HG02642 (cell line): Measurements from ENCODE around the gene KLHL26.

Source experiments
- ATAC-seq: cut with Tn5 transposase; IDR thresholded peaks from one replicate; pipeline ENCODE4 v1.9.1; 2021; ENCODE audit warnings: mild to moderate bottlenecking; ENCODE audit not compliant: unreplicated experiment, poor library complexity

The KLHL26 gene

DNA sequence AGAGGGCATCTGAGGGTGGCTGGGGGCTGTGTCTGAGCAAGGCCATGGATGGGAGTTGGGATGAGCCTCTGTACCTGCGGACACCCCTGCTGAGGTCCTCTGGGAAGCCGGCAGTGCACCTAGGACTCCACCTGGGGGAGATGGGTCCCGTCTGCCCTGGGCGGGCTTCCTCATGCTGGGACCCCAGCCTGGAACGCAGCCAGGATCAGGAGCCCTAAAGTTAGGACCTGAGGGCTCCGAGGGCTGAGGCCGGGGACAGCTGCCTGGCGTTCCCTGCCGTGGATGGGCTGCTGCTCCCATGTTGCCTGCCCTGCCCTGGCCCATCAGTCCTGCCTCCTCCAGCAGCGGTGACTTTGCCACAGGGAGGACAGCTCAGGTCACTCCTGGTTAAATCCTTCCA, 72.7 kb downstream of the KLHL26 start:
- ATAC-seq = no peak

DNA sequence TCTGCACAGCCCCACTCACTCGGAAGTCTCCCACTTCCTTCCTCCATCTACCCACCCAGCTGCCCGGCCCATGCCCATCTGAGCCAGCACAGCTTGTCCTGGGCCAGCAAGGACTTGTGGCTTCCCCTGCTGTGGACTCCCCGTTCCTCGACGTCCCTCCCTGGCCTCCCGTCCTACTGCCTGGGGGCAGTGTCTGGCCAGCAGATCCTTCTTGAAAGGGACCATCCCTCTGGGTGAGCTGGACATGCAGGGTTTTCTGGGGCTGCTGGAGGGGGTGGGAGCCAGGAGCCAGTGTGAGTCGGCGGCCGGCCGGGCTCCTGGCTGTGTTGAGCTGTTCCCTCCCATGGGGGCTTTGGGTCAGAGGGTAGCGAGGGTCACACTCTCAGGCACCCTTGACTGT, 73.4 kb downstream of the KLHL26 start:
- no peak for ATAC-seq

DNA sequence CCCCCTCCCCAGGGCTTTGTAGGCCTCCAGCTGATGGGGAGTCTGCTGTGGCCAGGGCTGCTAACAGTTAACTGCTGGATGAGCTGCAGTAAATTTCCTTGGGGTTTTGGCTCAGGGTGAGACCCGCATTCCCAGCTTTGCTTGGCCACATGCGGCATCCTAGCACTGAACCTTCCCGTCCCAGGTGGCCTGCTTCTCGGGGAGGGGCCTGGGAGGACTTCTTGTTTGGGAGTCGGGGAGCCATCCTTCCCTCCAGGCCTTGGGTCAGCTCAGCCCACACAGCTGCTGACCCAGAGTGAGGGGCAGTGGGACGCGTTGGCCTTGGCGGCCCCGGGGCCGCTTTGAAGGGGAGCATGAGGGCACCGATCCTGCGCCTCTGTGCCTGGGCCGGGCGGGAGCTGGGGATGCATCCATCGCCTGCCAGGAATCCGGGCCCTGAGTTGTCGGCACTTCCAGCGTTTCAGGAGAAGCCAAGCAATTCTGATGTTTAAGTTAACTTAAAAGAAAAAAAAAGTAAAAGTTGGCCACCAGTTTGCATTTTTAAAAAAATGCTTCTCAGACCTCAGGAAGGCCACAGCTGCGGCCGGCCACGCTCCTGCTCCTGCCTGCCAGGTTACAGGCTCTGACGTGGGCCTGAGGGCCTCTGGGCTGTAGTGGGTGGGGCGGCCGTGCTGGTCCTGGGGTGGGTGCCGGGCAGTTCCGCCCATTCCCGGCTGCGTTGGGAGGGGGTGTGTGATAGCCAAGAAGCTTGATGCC, 74.3 kb downstream of the KLHL26 start:
- ATAC-seq = no peak

DNA sequence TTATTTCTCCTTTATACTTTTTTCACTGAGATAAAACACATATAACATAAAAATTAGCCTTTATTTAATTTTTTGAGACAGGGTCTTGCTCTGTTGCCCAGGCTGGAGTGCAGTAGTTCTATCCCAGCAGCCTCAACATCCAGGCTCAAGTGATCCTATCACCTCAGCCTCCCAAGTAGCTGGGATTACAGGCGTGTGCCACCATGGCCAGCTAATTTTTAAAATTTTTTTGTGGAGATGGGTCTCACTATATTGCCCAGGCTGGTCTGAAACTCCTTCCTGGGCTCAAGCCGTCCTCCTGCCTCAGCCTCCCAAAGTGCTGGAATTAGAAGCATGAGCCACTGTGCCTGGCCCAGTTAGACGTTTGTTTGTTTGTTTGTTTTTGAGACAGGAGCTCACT, 75.1 kb downstream of the KLHL26 start:
- ATAC-seq = no peak

DNA sequence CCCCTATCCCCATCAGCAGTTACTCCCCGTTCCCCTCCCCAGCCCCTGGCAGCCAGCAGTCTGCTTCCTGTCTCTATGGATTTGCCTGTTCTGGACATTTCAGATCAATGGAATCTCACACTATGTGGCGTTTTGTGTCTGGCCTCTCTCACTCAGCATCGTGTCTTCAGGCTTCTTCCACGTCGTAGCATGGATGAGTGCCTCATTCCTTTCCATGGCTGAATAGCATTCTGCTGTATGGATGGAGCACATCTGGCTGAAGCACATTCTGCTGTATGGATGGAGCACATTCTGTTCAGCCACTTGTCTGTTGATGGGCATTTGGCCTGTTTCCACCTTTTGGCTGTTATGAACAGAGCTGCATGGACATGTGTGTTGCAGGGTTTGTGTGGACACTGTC, 76.2 kb downstream of the KLHL26 start:
- ATAC-seq = no peak

DNA sequence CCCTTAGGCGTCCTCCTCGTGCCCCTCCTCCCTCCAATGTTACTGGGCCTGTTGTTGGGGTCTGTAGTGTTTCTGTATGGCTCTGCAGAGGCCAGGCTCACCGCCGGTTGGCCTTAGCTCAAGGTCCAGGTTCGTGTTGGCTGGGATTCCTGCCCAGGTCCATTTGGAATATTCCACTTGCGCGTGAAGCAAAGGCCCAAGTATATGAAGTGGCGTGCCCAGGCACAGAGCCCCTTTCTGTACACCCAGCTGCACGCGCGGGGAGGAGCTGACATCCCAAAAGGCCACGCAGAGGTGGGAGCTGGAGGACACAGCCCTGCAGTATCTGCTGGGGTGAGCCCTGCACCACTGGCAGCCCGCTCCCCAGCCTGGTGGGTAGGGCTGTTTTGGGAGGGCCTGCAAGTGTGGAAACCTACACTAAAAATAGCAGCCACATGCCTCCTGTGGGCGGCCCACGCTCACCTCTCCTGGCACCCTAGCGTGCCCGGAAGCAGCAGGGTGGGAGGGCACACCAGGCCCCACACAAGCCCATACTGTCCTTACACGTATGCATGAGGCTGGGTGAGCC, 76.8 kb downstream of the KLHL26 start:
- no peak for ATAC-seq

DNA sequence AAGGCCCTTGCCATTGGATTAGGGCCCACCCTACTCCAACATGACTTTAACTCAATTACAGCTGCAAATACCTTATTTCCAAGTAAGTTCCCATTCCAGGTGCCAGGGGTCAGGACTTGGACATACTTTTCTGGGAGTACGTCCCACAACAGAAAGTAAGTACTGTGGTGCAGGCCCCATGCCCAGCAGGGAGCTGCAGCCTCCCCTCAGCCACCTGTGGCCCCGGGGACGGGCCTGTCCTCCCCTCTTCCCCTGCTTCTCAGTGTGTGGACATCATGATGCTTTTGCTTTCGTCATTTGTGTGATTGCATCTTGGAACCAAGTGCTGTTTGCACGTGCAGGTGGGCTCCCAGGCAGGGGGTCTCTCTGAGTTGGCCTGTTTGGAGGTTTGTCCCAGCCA, 78.6 kb downstream of the KLHL26 start:
- no peak for ATAC-seq

DNA sequence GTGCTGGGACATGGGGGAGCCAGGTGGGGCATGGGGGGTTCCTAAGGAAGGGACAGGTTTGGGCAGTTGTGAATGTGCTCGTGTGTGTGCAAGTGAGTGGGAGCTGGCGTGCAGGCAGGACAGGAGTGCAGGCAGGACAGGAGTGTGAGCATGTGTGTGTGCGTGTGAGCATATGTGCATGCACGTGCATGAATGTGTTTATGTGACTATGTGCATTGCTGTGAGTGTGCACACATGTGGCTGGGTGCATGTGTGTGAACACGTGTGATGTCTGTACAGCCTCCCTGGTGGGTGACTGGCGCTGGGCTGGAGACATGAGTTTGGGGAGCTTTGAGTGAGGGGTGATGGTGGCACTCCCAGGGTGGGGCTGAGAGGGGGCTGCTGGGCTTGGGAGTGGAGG, 80.0 kb downstream of the KLHL26 start:
- no peak for ATAC-seq

DNA sequence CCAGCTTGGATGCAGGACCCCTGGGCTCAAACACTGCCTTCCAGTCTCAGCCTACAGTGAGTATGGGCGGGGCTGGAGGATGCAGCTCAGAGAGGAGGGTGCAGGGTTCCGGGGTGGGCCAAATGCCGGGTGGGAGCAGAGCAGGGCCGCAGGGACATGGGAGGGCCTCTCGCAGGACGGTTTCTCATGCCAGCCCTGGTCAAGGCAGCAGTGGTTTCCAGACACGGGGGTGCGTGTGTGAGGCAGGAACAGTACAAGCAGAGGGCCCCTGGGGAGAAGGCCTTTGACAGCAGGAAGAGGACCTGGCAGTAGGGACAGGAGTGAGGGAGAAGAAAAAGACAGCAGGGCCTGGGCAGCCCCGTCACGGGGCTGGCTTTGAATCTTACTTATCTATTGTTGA, 80.8 kb downstream of the KLHL26 start:
- no peak for ATAC-seq

DNA sequence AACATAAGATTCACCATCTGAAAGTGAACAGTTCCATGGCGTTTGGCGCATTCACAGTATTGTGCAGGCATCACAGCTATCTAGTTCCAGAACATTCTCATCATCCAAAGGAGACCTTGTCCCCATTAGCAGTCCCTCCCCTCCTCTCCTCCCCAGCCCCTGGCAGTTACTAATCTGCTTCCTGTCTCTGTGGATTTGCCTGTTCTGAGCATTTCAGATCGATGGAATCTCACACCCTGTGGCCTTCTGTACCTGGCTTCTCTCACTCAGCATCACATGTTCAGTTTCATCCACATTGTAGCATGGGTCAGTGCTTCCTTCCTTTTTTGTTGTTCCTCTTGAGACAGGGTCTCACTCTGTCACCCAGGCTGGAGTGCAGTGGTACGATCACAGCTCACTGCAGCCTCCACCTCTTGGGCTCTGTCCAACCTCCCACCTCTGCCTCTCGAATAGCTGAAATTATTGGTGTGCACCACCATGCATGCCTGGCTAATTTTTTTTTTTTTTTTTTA, 81.2 kb downstream of the KLHL26 start:
- no peak for ATAC-seq

DNA sequence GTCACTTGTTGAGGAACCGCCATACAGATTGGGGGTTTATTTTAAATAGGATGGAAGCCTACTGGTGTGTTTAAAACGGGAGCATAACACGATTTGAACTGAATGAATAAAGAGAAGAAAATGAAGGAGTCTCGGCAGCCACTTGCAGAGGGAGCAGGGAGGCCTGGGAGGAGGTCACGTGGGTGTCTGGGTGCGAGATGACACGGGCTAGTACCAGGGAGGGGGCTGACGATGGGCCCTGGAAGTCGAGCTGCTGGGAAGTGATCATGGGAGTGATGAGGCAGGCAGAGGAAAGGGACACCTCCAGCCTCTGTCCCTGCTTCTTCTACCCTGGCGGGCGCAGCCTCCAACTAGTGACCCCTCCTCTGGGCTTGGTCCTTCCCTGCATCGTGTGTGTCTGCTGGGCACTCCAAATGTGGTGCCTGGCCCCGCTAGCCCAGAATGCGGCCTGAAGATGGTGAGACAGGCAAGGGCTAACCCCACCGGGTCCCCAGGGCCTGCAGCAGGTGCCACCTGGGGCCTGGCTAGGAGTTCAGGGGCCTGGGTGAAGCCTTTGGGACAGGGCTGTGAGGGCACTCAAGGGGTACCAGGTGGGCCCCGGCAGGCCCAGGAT, 82.1 kb downstream of the KLHL26 start:
- ATAC-seq = no peak

DNA sequence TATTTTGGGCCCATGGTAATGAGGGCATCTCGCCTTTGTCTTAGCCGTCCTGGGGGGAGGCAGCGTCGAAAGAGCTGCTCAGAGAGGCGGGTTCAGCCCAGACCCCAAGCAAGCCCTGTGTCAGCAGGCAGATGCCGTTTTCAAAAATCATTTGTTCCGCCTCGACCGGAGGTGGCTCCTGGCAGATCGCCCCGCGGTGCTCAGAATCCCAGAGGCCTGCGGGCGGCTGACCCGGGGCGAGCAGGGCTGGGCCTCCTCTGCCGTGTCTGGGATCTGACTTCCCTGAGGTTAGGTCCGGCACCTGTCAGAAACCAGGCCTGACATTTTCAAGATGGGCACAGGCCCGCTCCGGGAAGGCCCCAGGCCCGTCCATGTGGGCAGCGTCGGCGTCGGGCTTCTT, 82.7 kb downstream of the KLHL26 start:
- no peak for ATAC-seq
